PFSK-1 (cell line): ENCODE measurements around the gene RBBP4.

ENCODE experiments used
- POLR2AphosphoS5 ChIP-seq: IDR thresholded peaks from 2 replicates; pipeline ENCODE4 v1.6.1; 2012; ENCODE audit warnings: low read depth, mild to moderate bottlenecking, control low read depth, low read length, moderate library complexity
- TF ChIP-seq, protein P1 (sequence below), 2 experiments: IDR thresholded peaks; 2 replicates each; pipeline versions ENCODE4 v1.6.1 to v1.8.0; 2011 to 2012; ENCODE audit warnings: low read depth in 2 of 2, low read length in 2 of 2, control low read depth in 1 of 2, inconsistent platforms in 1 of 2, mild to moderate bottlenecking in 1 of 2, moderate library complexity in 1 of 2; ENCODE audit not compliant: insufficient read depth in 1 of 2

DNA sequence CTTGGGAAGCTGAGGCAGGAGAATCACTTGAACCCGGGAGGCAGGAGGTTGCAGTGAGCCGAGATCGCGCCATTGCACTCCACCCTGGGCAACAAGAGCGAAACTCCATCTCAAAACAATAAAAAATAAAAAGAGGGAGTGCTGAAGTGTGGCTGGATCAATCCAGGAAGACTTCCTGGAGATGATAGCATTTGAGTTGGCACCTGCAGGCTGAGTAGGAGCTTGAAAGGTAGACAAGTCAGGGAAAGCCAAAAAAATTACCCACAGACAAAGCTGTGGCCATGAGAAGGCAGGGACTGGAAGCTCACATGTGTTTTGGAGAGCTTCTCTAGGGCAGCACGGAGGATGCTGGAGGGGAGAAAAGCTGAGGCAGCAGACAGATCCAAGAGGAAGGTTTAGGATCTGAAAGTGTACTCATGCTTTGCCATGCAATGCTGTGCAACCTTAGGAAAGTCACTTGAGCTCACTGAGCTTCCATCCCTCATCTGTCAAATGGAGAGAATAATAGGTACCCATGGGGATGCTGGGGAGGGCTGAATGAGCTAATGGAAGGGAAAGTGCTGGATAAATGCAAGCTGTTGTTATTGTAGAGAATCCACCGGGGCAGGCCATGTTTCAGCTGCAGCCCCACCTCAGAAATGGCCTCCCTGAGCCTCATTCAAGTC is 77.5 kb downstream of the RBBP4 start:
- TF ChIP-seq POLR2AphosphoS5: no peak
- TF ChIP-seq, protein P1, sequence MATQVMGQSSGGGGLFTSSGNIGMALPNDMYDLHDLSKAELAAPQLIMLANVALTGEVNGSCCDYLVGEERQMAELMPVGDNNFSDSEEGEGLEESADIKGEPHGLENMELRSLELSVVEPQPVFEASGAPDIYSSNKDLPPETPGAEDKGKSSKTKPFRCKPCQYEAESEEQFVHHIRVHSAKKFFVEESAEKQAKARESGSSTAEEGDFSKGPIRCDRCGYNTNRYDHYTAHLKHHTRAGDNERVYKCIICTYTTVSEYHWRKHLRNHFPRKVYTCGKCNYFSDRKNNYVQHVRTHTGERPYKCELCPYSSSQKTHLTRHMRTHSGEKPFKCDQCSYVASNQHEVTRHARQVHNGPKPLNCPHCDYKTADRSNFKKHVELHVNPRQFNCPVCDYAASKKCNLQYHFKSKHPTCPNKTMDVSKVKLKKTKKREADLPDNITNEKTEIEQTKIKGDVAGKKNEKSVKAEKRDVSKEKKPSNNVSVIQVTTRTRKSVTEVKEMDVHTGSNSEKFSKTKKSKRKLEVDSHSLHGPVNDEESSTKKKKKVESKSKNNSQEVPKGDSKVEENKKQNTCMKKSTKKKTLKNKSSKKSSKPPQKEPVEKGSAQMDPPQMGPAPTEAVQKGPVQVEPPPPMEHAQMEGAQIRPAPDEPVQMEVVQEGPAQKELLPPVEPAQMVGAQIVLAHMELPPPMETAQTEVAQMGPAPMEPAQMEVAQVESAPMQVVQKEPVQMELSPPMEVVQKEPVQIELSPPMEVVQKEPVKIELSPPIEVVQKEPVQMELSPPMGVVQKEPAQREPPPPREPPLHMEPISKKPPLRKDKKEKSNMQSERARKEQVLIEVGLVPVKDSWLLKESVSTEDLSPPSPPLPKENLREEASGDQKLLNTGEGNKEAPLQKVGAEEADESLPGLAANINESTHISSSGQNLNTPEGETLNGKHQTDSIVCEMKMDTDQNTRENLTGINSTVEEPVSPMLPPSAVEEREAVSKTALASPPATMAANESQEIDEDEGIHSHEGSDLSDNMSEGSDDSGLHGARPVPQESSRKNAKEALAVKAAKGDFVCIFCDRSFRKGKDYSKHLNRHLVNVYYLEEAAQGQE (IDR thresholded peaks at IDR 0.05; ENCODE audit: insufficient read depth in 1 of 2, low read depth in 2 of 2, low read length in 2 of 2): no peak
